BE2C (cell line): ENCODE data around the gene TRIM38.
A peak's percentile ranks its signal among the peaks of the same experiment; 100 is the strongest.
"Not testable (repeated sequence)": the region's sequence is repeated elsewhere in the genome, so short reads cannot be mapped to it uniquely, and the experiment has no call there.

Experiments
- DNase-seq: peaks from one replicate; pipeline ENCODE4 v3.0.0-alpha.2; 2020
- H3K27me3 ChIP-seq: fragments of 250-450 bp; sonication (Bioruptor Pico); 2 replicates; pipeline ENCODE4 v1.5.1; 2020; ENCODE audit warnings: mild to moderate bottlenecking
- H3K36me3 ChIP-seq: fragments of 250-450 bp; sonication (Bioruptor Pico); 2 replicates; pipeline ENCODE4 v1.5.1; 2020; ENCODE audit warnings: mild to moderate bottlenecking
- H3K4me1 ChIP-seq: fragments of 250-450 bp; sonication (Bioruptor Pico); 2 replicates; pipeline ENCODE4 v1.5.1; 2020
- H3K4me3 ChIP-seq: 2 replicates; pipeline ENCODE4 v1.5.1; 2011; ENCODE audit warnings: low read depth, low read length
- H3K9me3 ChIP-seq: fragments of 250-450 bp; sonication (Bioruptor Pico); 2 replicates; pipeline ENCODE4 v1.5.1; 2020
- TF ChIP-seq, protein P1 (sequence below): IDR thresholded peaks from 2 replicates; pipeline ENCODE4 v1.5.1; 2012; ENCODE audit warnings: mild to moderate bottlenecking, low read depth, low read length

TRIM38 gene

GRCh38 chr6:25993341-25993684, 30.7 kb downstream of the TRIM38 start:
- not testable (repeated sequence) for H3K36me3 ChIP-seq, DNase-seq, H3K9me3 ChIP-seq, H3K4me1 ChIP-seq, H3K27me3 ChIP-seq
- TF ChIP-seq, protein P1, sequence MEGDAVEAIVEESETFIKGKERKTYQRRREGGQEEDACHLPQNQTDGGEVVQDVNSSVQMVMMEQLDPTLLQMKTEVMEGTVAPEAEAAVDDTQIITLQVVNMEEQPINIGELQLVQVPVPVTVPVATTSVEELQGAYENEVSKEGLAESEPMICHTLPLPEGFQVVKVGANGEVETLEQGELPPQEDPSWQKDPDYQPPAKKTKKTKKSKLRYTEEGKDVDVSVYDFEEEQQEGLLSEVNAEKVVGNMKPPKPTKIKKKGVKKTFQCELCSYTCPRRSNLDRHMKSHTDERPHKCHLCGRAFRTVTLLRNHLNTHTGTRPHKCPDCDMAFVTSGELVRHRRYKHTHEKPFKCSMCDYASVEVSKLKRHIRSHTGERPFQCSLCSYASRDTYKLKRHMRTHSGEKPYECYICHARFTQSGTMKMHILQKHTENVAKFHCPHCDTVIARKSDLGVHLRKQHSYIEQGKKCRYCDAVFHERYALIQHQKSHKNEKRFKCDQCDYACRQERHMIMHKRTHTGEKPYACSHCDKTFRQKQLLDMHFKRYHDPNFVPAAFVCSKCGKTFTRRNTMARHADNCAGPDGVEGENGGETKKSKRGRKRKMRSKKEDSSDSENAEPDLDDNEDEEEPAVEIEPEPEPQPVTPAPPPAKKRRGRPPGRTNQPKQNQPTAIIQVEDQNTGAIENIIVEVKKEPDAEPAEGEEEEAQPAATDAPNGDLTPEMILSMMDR: 0 out of 2 replicates have a peak, but pooled peaks have one; percentile 6
- peak overlapping the region; percentile 63 for H3K4me3 ChIP-seq

- no peaks in the 10 kb centered on the region for H3K4me1 ChIP-seq
- no peak overlapping the region for H3K4me3 ChIP-seq
- no peak for DNase-seq
- no peaks in the 10 kb centered on the region for H3K27me3 ChIP-seq
- TF ChIP-seq, protein P1: no peak
- H3K36me3 ChIP-seq: no peaks in the 10 kb centered on the region
- no peaks in the 10 kb centered on the region for H3K9me3 ChIP-seq
These were observed 32.9 kb downstream of the TRIM38 start for GRCh38 chr6:25995507-25995906.

DNA sequence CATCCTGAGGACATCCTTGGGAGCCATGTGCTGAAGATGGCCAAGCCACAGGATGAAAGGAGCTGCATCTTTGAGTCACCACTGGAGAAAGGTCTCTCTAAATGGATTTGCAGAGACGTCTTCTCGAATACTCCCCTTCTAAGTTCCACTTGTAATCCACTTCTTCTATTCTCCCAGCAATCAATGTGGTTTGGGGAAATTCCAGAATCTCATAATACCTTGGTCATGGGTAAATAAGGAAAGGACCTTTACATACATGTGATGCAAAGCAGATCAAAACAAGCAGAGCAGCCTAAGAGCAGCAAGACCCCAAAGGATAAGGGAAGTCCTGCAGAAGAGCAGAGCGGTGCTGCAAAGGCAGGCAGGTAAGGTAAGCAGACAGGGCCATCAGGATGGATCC, 35.3 kb downstream of the TRIM38 start:
- no peak for DNase-seq
- H3K27me3 ChIP-seq: no peaks in the 10 kb centered on the region
- H3K4me1 ChIP-seq: no peaks in the 10 kb centered on the region
- no peak overlapping the region for H3K4me3 ChIP-seq
- H3K36me3 ChIP-seq: no peaks in the 10 kb centered on the region
- H3K9me3 ChIP-seq: no peaks in the 10 kb centered on the region
- TF ChIP-seq, protein P1: no peak

- Histone ChIP-seq H3K36me3 (no peaks in the 10 kb centered on the region), H3K27me3 (no peaks in the 10 kb centered on the region), H3K4me3 (no peak overlapping the region), H3K4me1 (no peaks in the 10 kb centered on the region), H3K9me3 (no peaks in the 10 kb centered on the region)
- TF ChIP-seq, protein P1: no peak
- DNase-seq: no peak
These were observed 35.8 kb downstream of the TRIM38 start for GRCh38 chr6:25998379-25998778.

GRCh38 chr6:25999225-25999624, 36.6 kb downstream of the TRIM38 start:
- DNase-seq, H3K9me3 ChIP-seq, H3K4me1 ChIP-seq, H3K36me3 ChIP-seq, H3K27me3 ChIP-seq, H3K4me3 ChIP-seq: not testable (repeated sequence)

DNA sequence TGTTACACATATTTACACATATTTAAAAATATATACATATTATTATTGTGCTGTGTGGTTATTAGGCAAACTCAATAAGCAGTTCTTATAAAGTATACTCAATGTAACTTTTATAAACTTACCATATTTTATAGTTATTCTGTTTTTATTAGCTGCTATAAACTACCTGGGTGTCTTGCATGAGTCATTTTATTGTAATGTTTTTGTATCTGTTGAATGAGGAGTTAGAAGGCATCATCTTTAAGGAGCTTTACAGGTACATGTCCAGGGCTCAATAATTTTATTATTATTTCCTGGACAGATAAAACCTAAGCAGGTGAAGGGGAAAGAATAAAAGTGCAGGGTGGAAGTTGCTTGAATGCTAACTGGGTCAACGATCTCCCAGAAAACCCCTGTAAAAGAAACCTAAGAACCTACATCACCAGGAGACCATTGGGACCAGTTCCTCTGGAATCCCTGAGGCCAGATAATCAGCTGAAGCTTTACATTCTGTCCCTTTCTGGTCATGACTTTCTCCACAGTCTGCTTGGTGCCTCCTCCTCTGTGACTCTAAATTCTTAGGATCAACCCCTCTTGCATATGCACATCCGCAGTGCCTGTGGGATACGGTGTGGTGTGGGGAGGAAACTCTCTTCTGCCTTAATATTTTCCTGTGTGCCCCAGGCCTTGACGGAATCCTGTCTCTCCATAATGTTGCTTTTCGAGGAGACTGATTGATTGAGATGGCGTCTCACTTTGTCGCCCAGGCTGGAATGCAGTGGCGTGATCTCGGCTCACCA, 38.0 kb downstream of the TRIM38 start:
- Histone ChIP-seq H3K4me3 (no peak overlapping the region), H3K4me1 (no peaks in the 10 kb centered on the region), H3K27me3 (no peaks in the 10 kb centered on the region), H3K36me3 (no peaks in the 10 kb centered on the region), H3K9me3 (no peaks in the 10 kb centered on the region)
- TF ChIP-seq, protein P1: no peak
- no peak for DNase-seq
